Measurements from ENCODE around the gene IL32. TPM values are rescaled to one million over a fixed set of nuclear protein-coding genes. Genes with fewer than 3 reads are reported as not detected.

The IL32 gene
- total RNA-seq, 1 donor from 2014 or later: 1.4 TPM

DNA sequence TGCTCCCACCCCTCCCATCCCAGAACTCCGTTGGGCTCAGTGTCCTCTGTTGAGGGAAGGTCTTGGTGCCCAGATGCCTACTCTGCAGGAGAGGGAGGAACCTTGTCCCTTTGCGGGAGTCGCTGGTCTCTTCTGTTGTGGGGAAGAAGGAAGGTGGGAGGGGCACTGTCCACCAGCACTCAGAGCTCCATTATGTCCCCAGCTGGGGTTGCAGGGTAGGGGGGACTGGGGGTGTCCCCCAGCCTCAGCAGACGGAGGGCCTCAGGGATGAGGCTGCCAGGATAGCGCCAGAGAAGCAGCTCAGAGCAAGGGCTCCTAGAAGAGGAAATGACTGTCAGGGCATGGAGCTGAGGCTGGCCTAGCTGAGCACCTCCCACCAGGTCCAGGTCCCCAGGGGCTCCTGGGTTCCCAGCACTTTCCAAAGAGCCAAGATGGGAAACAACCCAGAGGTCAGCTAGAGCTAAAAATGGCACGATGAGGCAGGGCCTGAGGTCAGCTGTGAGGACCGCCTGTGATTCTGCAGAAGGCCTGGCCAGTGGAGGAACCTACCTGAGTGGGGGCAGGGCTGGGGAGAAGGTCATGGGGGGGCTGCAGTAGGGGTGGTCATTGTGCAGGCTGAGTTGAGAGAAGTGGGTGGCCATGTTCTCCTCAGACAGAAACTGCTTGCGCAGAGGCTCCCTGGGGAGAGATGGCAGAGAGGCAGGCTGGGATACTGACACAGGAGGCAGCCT lies 42.6 kb upstream of the IL32 start:
- no peak for DNase-seq (ENCODE audit: low spot score)

DNA sequence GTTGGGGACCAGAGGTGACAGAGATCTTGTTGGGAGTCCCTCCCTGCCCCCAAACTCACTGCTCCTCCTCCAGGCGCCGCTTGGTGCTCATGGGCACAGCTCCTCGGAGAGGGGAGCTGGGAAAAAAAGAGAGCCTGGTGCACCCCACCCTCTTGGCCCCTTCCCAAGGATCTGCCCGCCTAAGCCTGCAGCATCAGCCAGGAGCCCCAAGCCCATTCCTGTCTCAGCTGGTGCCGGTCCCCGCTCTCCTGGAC lies 42.1 kb upstream of the IL32 start:
- H3K9me3 Mint-ChIP-seq: no peaks in the 10 kb centered on the region
- no peak overlapping the region for H3K27ac ChIP-seq
- no peaks in the 10 kb centered on the region for H3K36me3 ChIP-seq
- H3K27me3 Mint-ChIP-seq (ENCODE audit: insufficient read depth, low read depth): peaks cover 34% of the 10 kb centered on the region
- H3K36me3 Mint-ChIP-seq: peaks cover 6% of the 10 kb centered on the region
- H3K4me2 ChIP-seq: peak overlapping the region; percentile 84
- H3K4me3 ChIP-seq: peak overlapping the region; percentile 75
- peaks cover 17% of the 10 kb centered on the region for H3K27me3 ChIP-seq
- H2AFZ ChIP-seq (replicated peaks): no peak overlapping the region
- H3K4me1 Mint-ChIP-seq: peaks cover 47% of the 10 kb centered on the region
- H4K20me1 ChIP-seq (ENCODE audit: low read depth): peaks cover 52% of the 10 kb centered on the region
- peak overlapping the region; percentile 93 for H3K4me3 Mint-ChIP-seq
- DNase-seq (ENCODE audit: low spot score): no peak
- H3K9ac ChIP-seq: no peak overlapping the region
- peaks cover 19% of the 10 kb centered on the region for H3K4me1 ChIP-seq
- peaks cover 58% of the 10 kb centered on the region for H3F3A ChIP-seq (ENCODE audit: low read depth)
- no peak overlapping the region for H3K27ac Mint-ChIP-seq
- no peaks in the 10 kb centered on the region for H3K9me3 ChIP-seq (ENCODE audit: low read depth)
- H3K79me2 ChIP-seq (ENCODE audit: low read depth): peaks cover 10% of the 10 kb centered on the region
- no peak for TF ChIP-seq EZH2 (IDR thresholded peaks at IDR 0.05)
- TF ChIP-seq, protein P1, sequence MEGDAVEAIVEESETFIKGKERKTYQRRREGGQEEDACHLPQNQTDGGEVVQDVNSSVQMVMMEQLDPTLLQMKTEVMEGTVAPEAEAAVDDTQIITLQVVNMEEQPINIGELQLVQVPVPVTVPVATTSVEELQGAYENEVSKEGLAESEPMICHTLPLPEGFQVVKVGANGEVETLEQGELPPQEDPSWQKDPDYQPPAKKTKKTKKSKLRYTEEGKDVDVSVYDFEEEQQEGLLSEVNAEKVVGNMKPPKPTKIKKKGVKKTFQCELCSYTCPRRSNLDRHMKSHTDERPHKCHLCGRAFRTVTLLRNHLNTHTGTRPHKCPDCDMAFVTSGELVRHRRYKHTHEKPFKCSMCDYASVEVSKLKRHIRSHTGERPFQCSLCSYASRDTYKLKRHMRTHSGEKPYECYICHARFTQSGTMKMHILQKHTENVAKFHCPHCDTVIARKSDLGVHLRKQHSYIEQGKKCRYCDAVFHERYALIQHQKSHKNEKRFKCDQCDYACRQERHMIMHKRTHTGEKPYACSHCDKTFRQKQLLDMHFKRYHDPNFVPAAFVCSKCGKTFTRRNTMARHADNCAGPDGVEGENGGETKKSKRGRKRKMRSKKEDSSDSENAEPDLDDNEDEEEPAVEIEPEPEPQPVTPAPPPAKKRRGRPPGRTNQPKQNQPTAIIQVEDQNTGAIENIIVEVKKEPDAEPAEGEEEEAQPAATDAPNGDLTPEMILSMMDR (IDR thresholded peaks at IDR 0.05): no peak
- TF ChIP-seq EZH2phosphoT487 (IDR thresholded peaks at IDR 0.05): no peak

More for the DNA sequence above, 42.6 kb upstream of the IL32 start:
- Histone ChIP-seq H3K27me3 (peaks cover 17% of the 10 kb centered on the region), H3K27ac (no peak overlapping the region), H3K36me3 (no peaks in the 10 kb centered on the region), H3F3A (ENCODE audit: low read depth) (peaks cover 57% of the 10 kb centered on the region), H3K79me2 (ENCODE audit: low read depth) (peaks cover 12% of the 10 kb centered on the region), H3K9me3 (ENCODE audit: low read depth) (no peaks in the 10 kb centered on the region), H4K20me1 (ENCODE audit: low read depth) (peaks cover 51% of the 10 kb centered on the region), H3K4me2 (peak overlapping the region; percentile 84), H3K4me1 (peaks cover 18% of the 10 kb centered on the region), H3K9ac (no peak overlapping the region), H2AFZ (replicated peaks) (no peak overlapping the region), H3K4me3 (peak overlapping the region; percentile 75)
- no peaks in the 10 kb centered on the region for H3K9me3 Mint-ChIP-seq
- TF ChIP-seq, protein P1 (IDR thresholded peaks at IDR 0.05): no peak
- TF ChIP-seq EZH2 (IDR thresholded peaks at IDR 0.05) (no peak), EZH2phosphoT487 (IDR thresholded peaks at IDR 0.05) (no peak)
- H3K4me1 Mint-ChIP-seq: peaks cover 50% of the 10 kb centered on the region
- peaks cover 35% of the 10 kb centered on the region for H3K27me3 Mint-ChIP-seq (ENCODE audit: insufficient read depth, low read depth)
- peak overlapping the region; percentile 88 for H3K27ac Mint-ChIP-seq
- peak overlapping the region; percentile 93 for H3K4me3 Mint-ChIP-seq
- peaks cover 6% of the 10 kb centered on the region for H3K36me3 Mint-ChIP-seq

DNA sequence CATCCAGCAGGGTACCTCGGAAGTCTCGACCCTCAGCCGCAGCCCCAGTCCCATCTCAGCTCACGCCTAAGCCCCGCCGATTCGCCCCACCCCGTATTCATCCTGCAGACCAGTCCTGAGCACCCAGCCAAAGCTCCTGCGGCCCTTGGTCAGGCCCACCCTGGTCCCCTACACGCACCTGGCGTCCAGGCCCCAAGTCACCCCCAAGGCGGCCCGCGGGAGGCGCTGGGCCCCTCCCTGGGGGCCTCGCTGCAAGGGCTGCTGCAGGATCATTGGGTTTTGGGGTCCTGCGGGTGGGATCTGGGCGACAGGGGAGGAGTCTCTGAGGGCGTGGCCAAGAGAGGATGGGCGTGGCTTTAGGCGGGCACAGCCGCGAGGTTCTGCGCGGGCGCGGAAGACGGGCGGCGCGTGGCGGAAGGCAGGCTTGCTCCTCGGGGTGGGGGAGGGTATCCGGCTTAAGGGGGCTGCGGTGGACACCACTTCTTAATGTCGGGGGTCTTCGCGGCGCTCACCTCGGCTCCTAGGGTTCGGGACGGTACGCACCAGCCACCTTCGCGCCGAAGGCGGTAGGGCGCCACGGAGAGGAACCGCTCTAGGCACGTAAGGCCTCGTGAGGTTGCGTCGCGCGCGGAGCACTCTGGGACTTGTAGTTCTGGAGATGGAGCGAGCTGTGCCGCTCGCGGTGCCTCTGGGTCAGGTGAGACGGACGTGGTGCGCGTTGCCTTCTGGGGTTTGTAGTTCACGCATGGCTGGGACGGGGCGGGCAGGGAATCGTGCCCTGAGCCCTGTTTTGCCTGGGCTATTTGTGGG lies 41.6 kb upstream of the IL32 start, which contains the start of the genes HCFC1R1 and THOC6:
Gene HCFC1R1, minus strand, starts transcription at position 274 of the 810 bp plus-strand sequence. Its CDS starts 1 bp downstream, at position 273.
Gene THOC6, plus strand, starts transcription at position 367 of the 810 bp plus-strand sequence. Its CDS starts 292 bp downstream, at position 659.
- Histone ChIP-seq H3K4me2 (peak within 1 kb of the TSS; percentile 84), H3K4me3 (peak within 1 kb of the TSS; percentile 75), H3K36me3 (no peaks in the 10 kb centered on the region), H3K27ac (no peak within 1 kb of the TSS), H2AFZ (replicated peaks) (peak within 1 kb of the TSS; percentile 82), H3K9ac (no peak within 1 kb of the TSS), H4K20me1 (ENCODE audit: low read depth) (peaks cover 56% of the 10 kb centered on the region), H3K9me3 (ENCODE audit: low read depth) (no peaks in the 10 kb centered on the region), H3K27me3 (peaks cover 20% of the 10 kb centered on the region), H3K79me2 (ENCODE audit: low read depth) (peaks cover 10% of the 10 kb centered on the region), H3K4me1 (peaks cover 19% of the 10 kb centered on the region), H3F3A (ENCODE audit: low read depth) (peaks cover 52% of the 10 kb centered on the region)
- peak; percentile 99 for DNase-seq (ENCODE audit: low spot score)
- no peak for TF ChIP-seq EZH2 (IDR thresholded peaks at IDR 0.05)
- TF ChIP-seq, protein P1 (IDR thresholded peaks at IDR 0.05): no peak
- H3K27me3 Mint-ChIP-seq (ENCODE audit: insufficient read depth, low read depth): peaks cover 30% of the 10 kb centered on the region
- no peaks in the 10 kb centered on the region for H3K9me3 Mint-ChIP-seq
- H3K36me3 Mint-ChIP-seq: peaks cover 6% of the 10 kb centered on the region
- H3K4me3 Mint-ChIP-seq: peak within 1 kb of the TSS; percentile 93
- peaks cover 42% of the 10 kb centered on the region for H3K4me1 Mint-ChIP-seq
- H3K27ac Mint-ChIP-seq: peak within 1 kb of the TSS; percentile 82

Measured in neural progenitor cell (in vitro differentiated cells).